GM19023 (cell line): Measurements from ENCODE around the gene CRADD.

ENCODE experiments used
- ATAC-seq: cut with Tn5 transposase; IDR thresholded peaks from one replicate; pipeline ENCODE4 v1.9.1; 2021; ENCODE audit warnings: mild to moderate bottlenecking, moderate library complexity; ENCODE audit not compliant: unreplicated experiment

CRADD gene

DNA sequence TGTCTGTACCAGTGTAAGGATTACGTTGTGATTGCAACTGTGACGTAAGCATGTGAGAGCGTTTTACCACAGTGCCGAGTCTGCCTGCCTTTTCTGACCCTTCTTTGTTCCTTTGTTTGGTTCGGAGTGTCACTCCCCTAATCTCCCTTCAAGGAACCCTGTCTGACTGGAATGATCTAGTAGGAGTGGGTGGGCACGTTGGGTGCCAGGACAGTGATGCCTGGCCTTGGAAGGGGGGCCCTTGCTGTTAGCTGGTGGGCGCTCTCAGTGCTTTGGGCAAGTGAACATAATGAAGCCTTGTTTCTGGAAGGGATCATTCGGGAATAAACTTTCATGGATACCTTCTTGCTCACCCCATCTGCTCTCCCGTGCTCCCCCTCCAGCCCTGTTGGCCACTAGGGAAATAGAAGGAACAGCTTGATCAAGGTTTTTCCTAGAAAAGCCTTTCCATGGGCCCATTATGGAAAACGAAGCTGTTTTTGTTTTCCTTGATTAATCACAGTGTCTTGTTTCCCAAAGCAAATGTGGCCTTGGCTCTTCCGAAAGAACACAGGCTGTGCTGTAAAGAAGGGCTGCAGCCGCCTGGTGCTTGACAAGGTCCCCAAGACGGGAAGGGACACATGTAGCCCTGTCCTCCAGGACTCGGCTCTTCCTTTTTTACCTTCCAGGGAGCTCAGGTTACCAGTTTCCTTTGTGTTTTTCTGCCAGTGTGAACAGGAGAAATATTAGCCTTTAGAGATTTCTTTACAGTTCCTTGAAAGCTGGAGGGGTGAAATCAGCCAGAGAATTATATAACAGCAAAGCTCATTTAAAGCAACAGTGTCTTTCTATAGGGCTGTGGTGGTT is 215.5 kb downstream of the CRADD start:
- ATAC-seq, result no peak

DNA sequence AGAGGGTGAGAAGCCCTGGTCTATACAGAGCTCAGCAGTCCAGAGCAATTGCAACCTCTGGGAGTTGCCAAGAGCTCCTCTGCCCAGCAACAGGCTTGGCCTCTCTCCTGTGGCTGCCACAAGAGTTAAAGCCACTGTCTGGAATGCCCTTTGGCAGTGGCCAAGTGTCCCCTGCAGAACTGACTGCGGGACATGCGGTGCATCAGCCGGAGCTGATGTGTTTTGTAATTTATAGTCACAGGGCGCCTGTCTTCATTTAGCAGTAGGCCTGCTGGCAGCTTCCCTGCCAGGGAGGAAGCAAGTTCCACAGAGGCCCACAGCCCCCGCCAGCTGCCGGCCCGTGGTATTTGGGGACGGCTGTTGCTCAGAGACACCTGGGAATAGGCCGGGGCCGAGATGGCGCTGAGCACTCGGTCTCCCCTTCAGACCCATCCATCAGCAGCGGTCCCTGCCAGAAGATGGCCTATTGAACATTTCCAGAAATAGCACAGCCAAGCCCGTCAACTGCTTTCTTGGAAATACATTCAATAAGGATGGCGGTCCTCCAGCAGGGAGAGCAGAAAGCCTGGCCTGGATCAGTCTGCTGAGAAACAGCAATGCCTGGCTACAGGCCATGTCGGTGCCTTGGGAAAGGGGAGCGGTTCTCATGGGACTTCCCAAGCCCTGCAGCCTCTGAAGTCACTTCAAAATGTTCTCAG is 217.4 kb downstream of the CRADD start:
- ATAC-seq, result no peak

GRCh38 chr12:93895089-93895445 is 217.9 kb downstream of the CRADD start:
- no peak for ATAC-seq

DNA sequence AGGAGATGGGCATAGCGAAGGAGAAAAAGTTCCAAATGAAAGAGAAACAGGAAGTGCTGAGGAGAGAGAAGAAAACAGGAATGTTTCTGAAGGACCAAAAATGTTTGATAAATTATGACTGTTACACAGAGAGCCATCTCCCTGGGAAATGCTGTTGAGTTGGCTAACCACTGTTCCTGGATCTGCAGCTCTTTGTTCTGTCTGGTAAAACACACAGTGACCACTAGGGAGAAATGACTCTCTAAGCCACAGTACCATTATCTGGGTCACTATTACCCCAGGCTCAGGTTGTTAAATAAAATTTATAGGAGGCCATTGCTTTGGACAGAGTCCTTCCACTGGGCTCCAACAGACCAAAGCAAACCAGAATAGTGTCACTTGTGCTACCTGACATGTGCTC is 219.3 kb downstream of the CRADD start:
- no peak for ATAC-seq

DNA sequence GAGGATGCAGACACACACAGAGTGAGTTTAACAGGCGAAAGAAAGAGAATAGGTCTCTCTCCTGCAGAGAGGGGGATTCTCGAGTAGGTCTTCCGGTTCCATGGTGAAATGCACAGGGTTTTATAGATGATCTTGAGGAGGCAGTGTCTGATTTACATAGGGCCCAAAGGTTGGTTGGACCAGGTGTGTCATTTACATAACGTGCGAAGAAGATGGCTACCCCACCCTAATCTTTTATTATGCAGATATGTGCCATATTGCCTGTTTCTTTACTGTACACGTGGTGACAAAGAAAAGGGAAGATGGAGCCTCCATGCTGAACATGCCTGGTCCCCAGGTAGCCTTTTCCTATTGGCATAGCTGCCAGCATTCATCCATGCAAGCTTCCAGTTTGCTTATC is 219.8 kb downstream of the CRADD start:
- ATAC-seq, result no peak

DNA sequence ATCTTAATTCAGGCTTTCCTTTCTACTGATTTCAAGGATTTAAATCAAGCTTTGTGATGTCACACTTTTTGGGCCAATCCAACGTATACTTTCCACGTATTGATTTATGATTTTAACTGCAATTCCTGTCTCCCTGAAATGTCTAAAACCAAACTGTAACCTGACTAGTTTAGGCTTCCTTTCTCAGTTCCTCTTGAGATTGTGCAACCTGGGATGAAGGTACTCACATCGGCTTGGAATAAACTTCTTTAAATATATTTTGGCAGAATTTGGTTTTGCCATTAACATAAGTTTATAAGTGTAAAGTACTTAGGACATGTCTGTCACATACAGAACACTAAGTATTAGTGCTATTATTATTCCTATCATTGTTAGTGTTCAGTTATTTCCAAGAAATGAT is 224.6 kb downstream of the CRADD start:
- ATAC-seq, result no peak

DNA sequence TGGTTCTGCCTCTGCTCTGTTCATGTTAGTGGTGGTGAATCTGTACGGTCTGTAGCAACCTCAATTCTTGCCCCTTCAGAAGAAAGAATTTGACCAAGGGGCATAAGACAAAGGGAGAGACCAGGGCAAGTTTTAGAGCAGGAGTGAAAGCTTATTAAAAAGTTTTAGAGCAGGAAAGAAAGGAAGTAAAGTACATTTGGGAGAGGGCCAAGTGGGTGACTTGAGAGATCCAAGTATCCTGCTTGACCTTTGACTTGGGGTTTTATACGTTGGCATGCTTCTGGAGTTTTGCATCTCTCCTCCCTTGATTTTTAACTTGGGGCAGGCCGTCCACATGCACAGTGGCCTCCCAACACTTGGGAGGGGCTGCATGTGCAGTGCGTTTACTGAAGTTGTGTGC is 225.0 kb downstream of the CRADD start:
- no peak for ATAC-seq

GRCh38 chr12:93902736-93903562 is 225.8 kb downstream of the CRADD start:
- ATAC-seq, result no peak

DNA sequence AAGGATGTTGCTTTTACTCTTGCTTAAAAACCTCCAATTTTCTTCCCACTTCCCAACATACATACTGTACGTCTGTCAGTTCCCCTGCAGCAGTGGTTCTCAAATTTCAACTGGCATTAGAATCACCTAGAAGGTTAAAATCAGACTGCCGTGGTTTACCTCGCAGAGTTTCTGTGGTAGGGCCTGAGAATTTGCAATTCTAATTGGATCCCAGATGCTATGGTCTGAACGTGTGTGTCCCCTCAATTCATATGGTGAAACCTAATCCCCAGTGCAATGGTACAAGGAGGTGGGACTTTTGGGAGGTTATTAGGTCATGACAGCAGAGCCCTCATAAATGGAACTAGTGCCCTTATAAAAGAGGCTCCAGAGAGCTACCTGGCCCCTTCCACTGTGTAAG is 226.9 kb downstream of the CRADD start:
- no peak for ATAC-seq

DNA sequence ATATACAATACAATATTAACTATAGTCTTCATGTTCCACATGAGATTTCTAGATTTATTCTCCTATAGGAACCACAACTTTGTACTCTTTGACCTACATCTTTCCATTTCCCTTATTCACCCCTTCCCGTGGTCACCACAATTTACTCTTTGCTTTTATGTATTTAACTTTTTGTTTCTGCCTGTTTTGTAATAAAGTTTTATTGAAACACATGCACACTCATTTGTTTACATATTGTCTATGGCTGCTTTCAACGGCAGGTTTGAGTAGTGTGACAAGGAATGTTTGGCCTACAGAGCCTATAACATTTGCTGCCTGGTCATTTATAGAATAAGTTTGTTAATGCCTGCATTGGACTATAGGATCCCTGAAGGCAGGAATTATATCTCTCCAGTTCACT is 231.1 kb downstream of the CRADD start:
- ATAC-seq, result no peak

- no peak for ATAC-seq
Measured at GRCh38 chr12:93908846-93909567, 231.8 kb downstream of the CRADD start.

DNA sequence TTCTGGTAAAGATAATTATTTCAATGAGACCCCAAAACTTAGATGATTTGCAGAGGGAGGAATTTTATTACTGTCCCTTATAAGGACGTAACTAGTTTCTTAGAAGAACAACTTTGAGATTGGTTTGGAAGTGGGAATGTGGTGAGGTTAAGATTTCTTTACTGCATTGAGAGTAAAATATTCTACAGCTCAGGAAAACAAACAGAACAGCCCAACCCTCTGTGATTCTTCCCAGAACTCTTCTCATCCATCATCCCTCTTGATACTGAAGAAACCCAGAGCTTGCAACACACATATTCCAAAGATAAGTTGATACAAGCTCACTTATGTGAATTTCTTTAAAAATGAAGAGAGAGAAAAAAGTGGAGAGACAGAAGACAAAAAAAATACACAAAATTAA is 234.2 kb downstream of the CRADD start:
- ATAC-seq, result no peak

- ATAC-seq, result no peak
Measured at GRCh38 chr12:93912086-93912733, 235.0 kb downstream of the CRADD start.

GRCh38 chr12:93913845-93914244 is 236.7 kb downstream of the CRADD start:
- ATAC-seq, result no peak

DNA sequence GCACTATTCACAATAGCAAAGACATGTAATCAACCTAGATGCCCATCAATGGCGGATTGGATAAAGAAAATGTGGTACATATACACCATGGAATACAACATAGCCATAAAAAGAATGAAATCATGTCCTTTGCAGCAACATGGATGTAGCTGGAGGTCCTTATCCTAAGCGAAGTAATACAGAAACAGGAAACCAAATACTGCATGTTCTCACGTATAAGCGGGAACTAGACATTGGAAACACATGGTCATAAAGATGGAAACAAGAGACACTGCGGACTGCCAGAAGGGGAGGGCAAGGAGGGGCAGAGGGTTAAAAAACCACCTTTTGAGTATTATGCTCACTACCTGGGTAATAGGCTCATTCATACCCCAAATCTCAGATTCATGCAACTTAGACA is 237.1 kb downstream of the CRADD start:
- ATAC-seq, result no peak

- no peak for ATAC-seq
Measured at GRCh38 chr12:93915411-93915810, 238.2 kb downstream of the CRADD start.

- ATAC-seq, result no peak
Measured at GRCh38 chr12:93916402-93916801, 239.2 kb downstream of the CRADD start.

- ATAC-seq, result no peak
Measured at GRCh38 chr12:93918262-93918661, 241.1 kb downstream of the CRADD start.

- ATAC-seq, result no peak
Measured at GRCh38 chr12:93918900-93919299, 241.7 kb downstream of the CRADD start.

- no peak for ATAC-seq
Measured at GRCh38 chr12:93921521-93921920, 244.3 kb downstream of the CRADD start.
